Suprapubic skin (tissue), 4 donors: ENCODE data around the gene TNPO1. TPM values are rescaled to one million over a fixed set of nuclear protein-coding genes. Genes with fewer than 3 reads are reported as not detected.
"Not testable (repeated sequence)": the region's sequence is repeated elsewhere in the genome, so short reads cannot be mapped to it uniquely, and the experiment has no call there.

Source experiments
- DNase-seq, 2 donors: peaks; one replicate each; pipeline ENCODE4 v3.0.0-alpha.2; 2019; ENCODE audit warnings: low spot score in 2 of 2
- H3K27ac ChIP-seq: fragments of 200-600 bp; sonication (generic); one replicate; pipeline ENCODE4 v1.5.1; 2019
- H3K27me3 ChIP-seq: fragments of 200-600 bp; sonication (generic); one replicate; pipeline ENCODE4 v1.5.1; 2019
- H3K36me3 ChIP-seq: fragments of 200-600 bp; sonication (generic); one replicate; pipeline ENCODE4 v1.5.1; 2019
- H3K4me1 ChIP-seq: fragments of 200-600 bp; sonication (generic); one replicate; pipeline ENCODE4 v1.5.1; 2019
- H3K4me3 ChIP-seq: fragments of 200-600 bp; sonication (generic); one replicate; pipeline ENCODE4 v1.5.1; 2019; ENCODE audit warnings: mild to moderate bottlenecking
- H3K9me3 ChIP-seq: fragments of 200-600 bp; sonication (generic); one replicate; pipeline ENCODE4 v1.5.1; 2019
- EP300 ChIP-seq: sonication (generic); formaldehyde crosslinking; IDR thresholded peaks from one replicate; pipeline ENCODE4 v1.6.1; 2017; ENCODE audit warnings: antibody characterized with exemption
- POLR2A ChIP-seq, 2 donors: fragments of 450-650 bp; IDR thresholded peaks; one replicate each; pipeline ENCODE4 v1.6.1; 2017; ENCODE audit warnings: antibody characterized with exemption in 2 of 2, mild to moderate bottlenecking in 2 of 2, moderate library complexity in 2 of 2
- POLR2AphosphoS5 ChIP-seq, 3 donors: sonication (generic); formaldehyde crosslinking; IDR thresholded peaks; one replicate each; pipeline ENCODE4 v1.6.1; 2017; ENCODE audit warnings: antibody characterized with exemption in 3 of 3
- WGBS: methylation state at CpG from one replicate; pipeline ENCODE4 v1.1.5; 2018; 5-methylcytosine and 5-hydroxymethylcytosine counted together
- total RNA-seq, 4 donors: library from RNA; depleted of rRNA; stranded (reverse); fragments of >200 nt; gene quantifications; one replicate each; pipeline ENCODE4 v1.1.0, GENCODE V29; 2016
- TF ChIP-seq, protein P1 (sequence below), 2 donors: fragments of 200-600 bp in 1 of 2; fragments of 450-650 bp in 1 of 2; sonication (generic) in 1 of 2; IDR thresholded peaks; one replicate each; pipeline ENCODE4 v1.5.1; 2016 to 2019; ENCODE audit warnings: antibody characterized with exemption in 2 of 2, mild to moderate bottlenecking in 1 of 2, moderate library complexity in 1 of 2

TNPO1 gene
- total RNA-seq, 4 donors from 2014 or later: 40.7 to 81.0 (median 51.2) TPM

DNA sequence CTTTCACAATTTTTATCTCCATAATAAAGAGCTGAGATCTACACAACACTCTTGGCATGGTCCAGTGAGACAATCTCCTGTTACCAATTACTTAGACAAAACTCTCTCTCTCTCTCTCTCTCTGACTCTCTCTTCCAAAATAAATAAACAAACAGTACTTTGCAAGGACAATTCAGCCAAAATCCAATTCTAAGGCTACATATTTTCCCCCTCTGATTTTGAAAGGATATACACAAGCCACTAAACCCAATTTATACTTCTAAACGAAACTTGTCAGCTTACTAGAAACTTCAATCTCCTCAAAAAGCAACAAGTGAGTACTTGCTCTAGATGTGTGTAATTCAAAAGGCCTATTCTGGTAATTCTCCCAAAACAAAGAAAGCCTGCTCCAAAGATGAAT is 26.3 kb upstream of the TNPO1 start:
- Histone ChIP-seq H3K36me3 (no peaks in the 10 kb centered on the region), H3K27me3 (no peaks in the 10 kb centered on the region), H3K4me1 (peaks cover 9% of the 10 kb centered on the region), H3K27ac (no peak overlapping the region), H3K4me3 (no peak overlapping the region), H3K9me3 (no peaks in the 10 kb centered on the region)
- WGBS: 24% methylated on average over 1 of the region's 1 CpG
- DNase-seq: no peak
- no peak for TF ChIP-seq EP300
- TF ChIP-seq POLR2AphosphoS5 (IDR thresholded peaks at IDR 0.05): no peak
- TF ChIP-seq POLR2A (IDR thresholded peaks at IDR 0.05): no peak
- TF ChIP-seq, protein P1, sequence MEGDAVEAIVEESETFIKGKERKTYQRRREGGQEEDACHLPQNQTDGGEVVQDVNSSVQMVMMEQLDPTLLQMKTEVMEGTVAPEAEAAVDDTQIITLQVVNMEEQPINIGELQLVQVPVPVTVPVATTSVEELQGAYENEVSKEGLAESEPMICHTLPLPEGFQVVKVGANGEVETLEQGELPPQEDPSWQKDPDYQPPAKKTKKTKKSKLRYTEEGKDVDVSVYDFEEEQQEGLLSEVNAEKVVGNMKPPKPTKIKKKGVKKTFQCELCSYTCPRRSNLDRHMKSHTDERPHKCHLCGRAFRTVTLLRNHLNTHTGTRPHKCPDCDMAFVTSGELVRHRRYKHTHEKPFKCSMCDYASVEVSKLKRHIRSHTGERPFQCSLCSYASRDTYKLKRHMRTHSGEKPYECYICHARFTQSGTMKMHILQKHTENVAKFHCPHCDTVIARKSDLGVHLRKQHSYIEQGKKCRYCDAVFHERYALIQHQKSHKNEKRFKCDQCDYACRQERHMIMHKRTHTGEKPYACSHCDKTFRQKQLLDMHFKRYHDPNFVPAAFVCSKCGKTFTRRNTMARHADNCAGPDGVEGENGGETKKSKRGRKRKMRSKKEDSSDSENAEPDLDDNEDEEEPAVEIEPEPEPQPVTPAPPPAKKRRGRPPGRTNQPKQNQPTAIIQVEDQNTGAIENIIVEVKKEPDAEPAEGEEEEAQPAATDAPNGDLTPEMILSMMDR (IDR thresholded peaks at IDR 0.05): no peak

DNA sequence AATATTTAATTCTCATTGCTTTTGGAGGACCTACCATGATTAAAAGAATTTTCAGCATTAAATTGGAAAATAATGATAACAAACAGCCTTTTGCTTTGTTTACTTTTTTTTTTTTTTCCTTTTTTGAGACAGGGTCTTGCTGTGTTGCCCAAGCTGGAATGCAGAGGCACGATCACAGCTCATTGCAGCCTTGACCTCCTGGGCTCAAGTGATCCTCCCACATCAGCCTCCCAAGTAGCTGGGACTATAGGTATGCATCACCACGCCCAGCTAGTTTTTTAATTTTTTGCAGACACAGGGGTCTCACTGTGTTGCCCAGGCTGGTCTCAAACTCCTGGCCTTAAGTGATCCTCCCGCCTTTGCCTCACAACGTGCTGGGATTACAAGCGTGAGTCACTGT is 23.8 kb upstream of the TNPO1 start:
- not testable (repeated sequence) for H3K4me1 ChIP-seq, H3K27me3 ChIP-seq, H3K27ac ChIP-seq, H3K4me3 ChIP-seq, H3K9me3 ChIP-seq, DNase-seq, H3K36me3 ChIP-seq
- 88% methylated on average over 5 of the region's 5 CpGs for WGBS

DNA sequence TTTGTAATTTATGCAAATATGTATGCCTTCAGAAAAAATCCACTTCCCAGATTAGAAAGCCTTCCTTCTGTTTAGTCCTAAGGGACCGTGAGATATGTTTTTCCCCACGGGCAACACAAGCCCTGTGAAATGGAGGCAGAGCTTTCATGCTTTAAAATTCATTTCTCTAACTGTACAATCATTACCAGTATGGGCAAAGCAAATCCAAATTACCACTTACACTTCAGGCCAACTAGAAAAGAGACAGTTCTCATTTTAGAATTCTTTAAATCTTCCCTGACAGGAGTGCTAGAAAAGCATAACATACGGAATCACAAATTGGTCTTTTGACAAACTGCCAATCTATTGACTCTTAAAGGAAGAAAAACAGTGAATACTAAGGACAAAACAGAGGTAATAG is 20.5 kb upstream of the TNPO1 start:
- no peak for TF ChIP-seq EP300
- no peak for TF ChIP-seq POLR2AphosphoS5 (IDR thresholded peaks at IDR 0.05)
- TF ChIP-seq POLR2A (IDR thresholded peaks at IDR 0.05): no peak
- TF ChIP-seq, protein P1 (IDR thresholded peaks at IDR 0.05): no peak
- no peaks in the 10 kb centered on the region for H3K36me3 ChIP-seq
- 70% methylated on average over 3 of the region's 3 CpGs for WGBS

DNA sequence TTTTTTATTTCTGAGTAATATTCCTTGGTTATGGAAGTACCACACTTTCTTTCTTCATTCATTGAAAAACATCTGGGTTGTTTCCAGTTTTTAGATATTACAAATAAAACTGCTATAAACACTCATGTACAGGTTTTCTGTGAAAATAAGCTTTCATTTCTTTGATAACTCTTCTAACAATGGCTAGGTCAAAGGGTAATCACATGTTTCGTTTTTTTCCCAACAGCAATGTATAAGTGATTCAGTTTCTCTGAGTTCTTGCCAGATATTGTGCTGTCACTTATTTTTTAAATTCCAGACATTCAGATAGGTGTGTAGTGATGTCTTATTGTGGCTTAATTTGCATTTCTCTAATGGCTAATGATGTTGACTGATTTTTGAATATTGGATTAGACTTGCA is 16.7 kb upstream of the TNPO1 start:
- WGBS: 42% methylated on average over 1 of the region's 1 CpG
- H3K9me3 ChIP-seq: no peaks in the 10 kb centered on the region
- TF ChIP-seq POLR2A (IDR thresholded peaks at IDR 0.05): no peak
- no peak for TF ChIP-seq EP300
- TF ChIP-seq, protein P1 (IDR thresholded peaks at IDR 0.05): no peak
- no peak for TF ChIP-seq POLR2AphosphoS5 (IDR thresholded peaks at IDR 0.05)

More for the DNA sequence above, 20.5 kb upstream of the TNPO1 start:
- no peaks in the 10 kb centered on the region for H3K4me1 ChIP-seq
- DNase-seq: no peak
- H3K9me3 ChIP-seq: no peaks in the 10 kb centered on the region
- H3K4me3 ChIP-seq: no peak overlapping the region
- no peak overlapping the region for H3K27ac ChIP-seq
- H3K27me3 ChIP-seq: no peaks in the 10 kb centered on the region

DNA sequence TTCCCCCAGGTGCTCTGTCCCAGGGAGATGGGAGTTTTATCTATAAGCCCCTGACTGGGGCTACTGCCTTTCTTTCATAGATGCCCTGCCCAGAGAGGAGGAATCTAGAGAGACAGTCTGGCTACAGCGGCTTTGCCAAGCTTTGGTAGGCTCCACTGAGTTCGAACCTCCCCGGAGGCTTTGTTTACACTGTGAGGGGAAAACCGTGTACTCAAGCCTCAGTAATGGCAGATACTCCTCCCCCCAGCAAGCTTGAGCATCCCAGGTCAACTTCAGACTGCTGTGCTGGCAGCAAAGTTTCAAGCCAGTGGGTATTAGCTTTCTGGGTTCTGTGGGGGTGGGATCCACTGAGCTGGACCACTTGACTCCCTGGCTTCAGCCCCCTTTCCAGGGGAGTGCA is 7.8 kb upstream of the TNPO1 start:
- H3K27me3 ChIP-seq, H3K36me3 ChIP-seq, H3K27ac ChIP-seq, H3K4me3 ChIP-seq, H3K4me1 ChIP-seq, DNase-seq, H3K9me3 ChIP-seq: not testable (repeated sequence)
- 88% methylated on average over 4 of the region's 4 CpGs for WGBS

More for the DNA sequence above, 16.7 kb upstream of the TNPO1 start:
- Histone ChIP-seq H3K4me3 (no peak overlapping the region), H3K27me3 (no peaks in the 10 kb centered on the region), H3K27ac (no peak overlapping the region), H3K36me3 (no peaks in the 10 kb centered on the region), H3K4me1 (no peaks in the 10 kb centered on the region)
- DNase-seq: no peak

DNA sequence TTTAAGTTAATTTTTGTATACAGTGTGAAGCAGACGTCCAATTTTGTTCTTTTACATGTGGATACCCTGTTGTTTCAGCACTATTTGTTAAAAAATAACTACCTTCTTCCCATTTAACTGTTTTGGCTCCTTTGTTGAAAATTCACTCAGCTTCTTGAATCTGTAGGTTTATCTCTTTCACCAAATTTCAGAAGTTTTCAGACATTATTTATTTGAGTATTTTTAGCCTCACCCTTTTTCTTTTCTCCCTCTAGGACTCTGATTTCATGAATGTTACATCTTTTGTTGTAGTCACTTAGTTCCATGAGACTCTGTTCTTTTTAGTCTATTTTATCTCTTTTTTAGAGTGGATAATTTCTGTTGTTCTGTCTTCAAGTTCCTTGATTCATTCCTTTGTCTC is 4.6 kb upstream of the TNPO1 start:
- Histone ChIP-seq H3K9me3 (no peaks in the 10 kb centered on the region), H3K4me1 (peaks cover 9% of the 10 kb centered on the region), H3K36me3 (no peaks in the 10 kb centered on the region), H3K27ac (no peak overlapping the region), H3K27me3 (no peaks in the 10 kb centered on the region), H3K4me3 (no peak overlapping the region)
- DNase-seq: no peak
- 93% methylated on average over 1 of the region's 1 CpG for WGBS
- TF ChIP-seq EP300: no peak
- no peak for TF ChIP-seq POLR2AphosphoS5 (IDR thresholded peaks at IDR 0.05)
- TF ChIP-seq, protein P1 (IDR thresholded peaks at IDR 0.05): no peak
- TF ChIP-seq POLR2A (IDR thresholded peaks at IDR 0.05): no peak
